Measurements from ENCODE around the gene ANOS1. TPM values are rescaled to one million over a fixed set of nuclear protein-coding genes. Genes with fewer than 3 reads are reported as not detected.
"Not testable (repeated sequence)": the region's sequence is repeated elsewhere in the genome, so short reads cannot be mapped to it uniquely, and the experiment has no call there.

Gene ANOS1
- polyA plus RNA-seq, 10 donors = 24.5 to 43.6 (median 35.3) TPM

- peak; percentile 4 to 15 (median 7) for DNase-seq
Observed at GRCh38 chrX:8632924-8633323, 99.0 kb downstream of the ANOS1 start.

- no peak for DNase-seq
Observed at GRCh38 chrX:8629871-8630270, 102.1 kb downstream of the ANOS1 start.

- DNase-seq = no peak
Observed at GRCh38 chrX:8627796-8628195, 104.1 kb downstream of the ANOS1 start.

GRCh38 chrX:8607326-8607725 lies 124.6 kb downstream of the ANOS1 start:
- DNase-seq = no peak

- peak; percentile 9 to 64 (median 27) for DNase-seq
Observed at GRCh38 chrX:8604131-8604530, 127.8 kb downstream of the ANOS1 start.

GRCh38 chrX:8591501-8591900 lies 140.4 kb downstream of the ANOS1 start:
- peak in 2 of 3 donors; percentile 16 to 45 for DNase-seq

GRCh38 chrX:8586953-8587352 lies 145.0 kb downstream of the ANOS1 start:
- DNase-seq = no peak

GRCh38 chrX:8579602-8580001 lies 152.3 kb downstream of the ANOS1 start:
- DNase-seq = no peak

GRCh38 chrX:8576821-8577220 lies 155.1 kb downstream of the ANOS1 start:
- DNase-seq = no peak

GRCh38 chrX:8565729-8566128 lies 166.2 kb downstream of the ANOS1 start:
- DNase-seq = no peak

- DNase-seq = no peak
Observed at GRCh38 chrX:8548446-8548845, 183.5 kb downstream of the ANOS1 start.

GRCh38 chrX:8546715-8547114 lies 185.2 kb downstream of the ANOS1 start:
- no peak for DNase-seq

- DNase-seq = no peak
Observed at GRCh38 chrX:8520791-8521190, 211.1 kb downstream of the ANOS1 start.

- peak in 1 of 3 donors; percentile 23 for DNase-seq
Observed at GRCh38 chrX:8520178-8520577, 211.8 kb downstream of the ANOS1 start.

- peak in 2 of 3 donors; percentile 17 to 29 for DNase-seq
Observed at GRCh38 chrX:8504451-8504850, 227.5 kb downstream of the ANOS1 start.

- not testable (repeated sequence) for DNase-seq
Observed at GRCh38 chrX:8502101-8502500, 229.8 kb downstream of the ANOS1 start.

- DNase-seq = no peak
Observed at GRCh38 chrX:8500203-8500602, 231.7 kb downstream of the ANOS1 start.

- DNase-seq = not testable (repeated sequence)
Observed at GRCh38 chrX:8495036-8495435, 236.9 kb downstream of the ANOS1 start.

- peak in 1 of 3 donors; percentile 23 for DNase-seq
Observed at GRCh38 chrX:8484360-8484949, 247.5 kb downstream of the ANOS1 start.

Other genes starting within 250 kb of the ANOS1 start
- not detected for gene FAM9A, start 69.2 kb upstream of the ANOS1 start, polyA plus RNA-seq (ENCODE audit: insufficient read length in 10 of 10)